HG02610 (cell line): ENCODE data around the gene BCAN.
A peak's percentile ranks its signal among the peaks of the same experiment; 100 is the strongest.

ENCODE experiments used
- ATAC-seq: cut with Tn5 transposase; IDR thresholded peaks from one replicate; pipeline ENCODE4 v1.9.1; 2021; ENCODE audit warnings: mild to moderate bottlenecking, moderate library complexity; ENCODE audit not compliant: unreplicated experiment

The BCAN gene

GRCh38 chr1:156659661-156659987 is 17.7 kb downstream of the BCAN start:
- ATAC-seq: no peak

GRCh38 chr1:156659988-156660751 is 18.3 kb downstream of the BCAN start:
- peak; percentile 60 for ATAC-seq

- no peak for ATAC-seq
Observed at GRCh38 chr1:156660752-156661112, 18.8 kb downstream of the BCAN start.

- ATAC-seq: no peak
Observed at GRCh38 chr1:156662005-156662799, 20.3 kb downstream of the BCAN start.

GRCh38 chr1:156662800-156663055 is 20.8 kb downstream of the BCAN start:
- no peak for ATAC-seq

- no peak for ATAC-seq
Observed at GRCh38 chr1:156663178-156663577, 21.3 kb downstream of the BCAN start.

- ATAC-seq: no peak
Observed at GRCh38 chr1:156664046-156664766, 22.3 kb downstream of the BCAN start.

GRCh38 chr1:156664767-156665411 is 23.0 kb downstream of the BCAN start:
- no peak for ATAC-seq

- no peak for ATAC-seq
Observed at GRCh38 chr1:156665539-156665938, 23.6 kb downstream of the BCAN start.

GRCh38 chr1:156666862-156667609 is 25.1 kb downstream of the BCAN start:
- no peak for ATAC-seq

GRCh38 chr1:156667610-156667967 is 25.7 kb downstream of the BCAN start:
- no peak for ATAC-seq

GRCh38 chr1:156667968-156668709 is 26.2 kb downstream of the BCAN start:
- no peak for ATAC-seq

- no peak for ATAC-seq
Observed at GRCh38 chr1:156668801-156669637, 27.1 kb downstream of the BCAN start.

GRCh38 chr1:156669794-156670193 is 27.9 kb downstream of the BCAN start:
- ATAC-seq: no peak

GRCh38 chr1:156670359-156670758 is 28.4 kb downstream of the BCAN start:
- ATAC-seq: no peak

GRCh38 chr1:156670791-156671190 is 28.9 kb downstream of the BCAN start:
- no peak for ATAC-seq

GRCh38 chr1:156671804-156672203 is 29.9 kb downstream of the BCAN start:
- ATAC-seq: no peak

GRCh38 chr1:156673387-156674121 is 31.6 kb downstream of the BCAN start:
- ATAC-seq: no peak
